A673 (cell line): ENCODE results near the gene LAMB4. TPM values are rescaled to one million over a fixed set of nuclear protein-coding genes. Genes with fewer than 3 reads are reported as not detected.

ENCODE experiments used
- BruUV-seq: library from RNA; stranded (reverse); fragments of 400-500 nt; replicated peaks from 2 replicates; lab custom pipeline; 2021; lab: Mats Ljungman, UMichigan
- CTCF ChIA-PET: fragments of 300-600 bp; sonication (Branson Sonifier 250); formaldehyde crosslinking; loops from one replicate; lab custom pipeline; 2022; ENCODE audit warnings: antibody characterized with exemption; lab: Charles Lee
- POLR2A ChIA-PET: fragments of 300-600 bp; sonication (Branson Sonifier 250); formaldehyde crosslinking; loops from one replicate; lab custom pipeline; 2022; ENCODE audit warnings: antibody characterized with exemption; ENCODE audit not compliant: low non-redundant PET; lab: Charles Lee
- DNase-seq: peaks from one replicate; pipeline ENCODE4 v3.0.0-alpha.2; 2015; ENCODE audit warnings: low spot score
- H3K27ac ChIP-seq: fragments of 200-600 bp; sonication (generic); 2 replicates; pipeline ENCODE4 v1.5.1; 2016; ENCODE audit warnings: mixed run types, low read depth, mild to moderate bottlenecking, mixed read lengths, antibody characterized with exemption, low read length; ENCODE audit not compliant: poor library complexity, severe bottlenecking
- H3K27me3 ChIP-seq: fragments of 200-600 bp; sonication (generic); replicated peaks from 2 replicates; pipeline ENCODE4 v1.6.1; 2017; ENCODE audit warnings: mixed run types, low read depth, mild to moderate bottlenecking, mixed read lengths, antibody characterized with exemption, low read length; ENCODE audit not compliant: insufficient read depth, poor library complexity
- H3K36me3 ChIP-seq: fragments of 200-600 bp; sonication (generic); 2 replicates; pipeline ENCODE4 v1.6.1; 2016; ENCODE audit warnings: mixed run types, mild to moderate bottlenecking, mixed read lengths, antibody characterized with exemption, low read length; ENCODE audit not compliant: insufficient read depth, poor library complexity, severe bottlenecking
- H3K4me1 ChIP-seq: fragments of 200-600 bp; sonication (generic); 2 replicates; pipeline ENCODE4 v1.6.1; 2017; ENCODE audit warnings: mixed run types, mild to moderate bottlenecking, mixed read lengths, antibody characterized with exemption, low read length; ENCODE audit not compliant: insufficient read depth, poor library complexity, severe bottlenecking
- H3K4me3 ChIP-seq: fragments of 200-600 bp; sonication (generic); 2 replicates; pipeline ENCODE4 v1.5.1; 2016; ENCODE audit warnings: low read depth, mixed run types, mild to moderate bottlenecking, mixed read lengths, low read length; ENCODE audit not compliant: poor library complexity, severe bottlenecking
- H3K9me3 ChIP-seq: fragments of 200-600 bp; sonication (generic); 2 replicates; pipeline ENCODE4 v1.6.1; 2016; ENCODE audit warnings: mixed run types, low read depth, mild to moderate bottlenecking, mixed read lengths, antibody characterized with exemption, low read length; ENCODE audit not compliant: poor library complexity, severe bottlenecking
- CTCF ChIP-seq: fragments of 300-800, 200-600 bp; sonication (generic); conservative IDR thresholded peaks from 2 replicates; pipeline ENCODE4 v1.5.1; 2017; ENCODE audit warnings: low read depth, mild to moderate bottlenecking, antibody characterized with exemption, low read length, moderate library complexity, mixed read lengths
- EZH2 ChIP-seq: fragments of 200-600 bp; sonication (generic); IDR thresholded peaks from 2 replicates; pipeline ENCODE4 v1.6.1; 2017; ENCODE audit warnings: borderline replicate concordance, low read depth, mild to moderate bottlenecking, mixed read lengths, antibody characterized with exemption, low read length; ENCODE audit not compliant: poor library complexity, severe bottlenecking
- intact Hi-C: fragments of 100-400 bp; cut with micrococcal nuclease; formaldehyde crosslinking; loops from one replicate; pipeline ENCODE4 v1.10.0; 2022; ENCODE audit not compliant: unreplicated experiment
- total RNA-seq: library from RNA; stranded (reverse); gene quantifications from 2 replicates; pipeline ENCODE4 v1.2.3, GENCODE V29; 2021

The LAMB4 gene
- total RNA-seq, 1 experiment from 2014 or later: 0.21 TPM

GRCh38 chr7:108103558-108104298 lies 26.4 kb downstream of the LAMB4 start:
- DNase-seq: no peak
- POLR2A ChIA-PET: no interaction called here
- no peak overlapping the region for H3K4me3 ChIP-seq
- H3K27me3 ChIP-seq: no peaks in the 10 kb centered on the region
- no peak overlapping the region for H3K27ac ChIP-seq
- BruUV-seq: no TSS peak
- TF ChIP-seq EZH2: no peak
- no peak for TF ChIP-seq CTCF
- CTCF ChIA-PET: no interaction called here
- H3K4me1 ChIP-seq: no peaks in the 10 kb centered on the region
- no peaks in the 10 kb centered on the region for H3K36me3 ChIP-seq
- intact Hi-C loops: no loop called here
- H3K9me3 ChIP-seq: no peaks in the 10 kb centered on the region

- POLR2A ChIA-PET: no interaction called here
- Histone ChIP-seq H3K4me1 (no peaks in the 10 kb centered on the region), H3K4me3 (no peak overlapping the region), H3K27me3 (no peaks in the 10 kb centered on the region), H3K36me3 (no peaks in the 10 kb centered on the region), H3K27ac (no peak overlapping the region), H3K9me3 (no peaks in the 10 kb centered on the region)
- intact Hi-C loops: no loop called here
- TF ChIP-seq EZH2 (no peak), CTCF (no peak)
- no peak for DNase-seq
- BruUV-seq: no TSS peak
- CTCF ChIA-PET: no interaction called here
These were observed 27.4 kb downstream of the LAMB4 start for GRCh38 chr7:108102671-108103312.

GRCh38 chr7:108101759-108102158 lies 28.4 kb downstream of the LAMB4 start:
- intact Hi-C loops: no loop called here
- no peak overlapping the region for H3K4me3 ChIP-seq
- no peaks in the 10 kb centered on the region for H3K9me3 ChIP-seq
- ChIA-PET CTCF (no interaction called here), POLR2A (no interaction called here)
- no peaks in the 10 kb centered on the region for H3K27me3 ChIP-seq
- H3K4me1 ChIP-seq: no peaks in the 10 kb centered on the region
- DNase-seq: no peak
- no peak for TF ChIP-seq CTCF
- no peak for TF ChIP-seq EZH2
- no peaks in the 10 kb centered on the region for H3K36me3 ChIP-seq
- H3K27ac ChIP-seq: no peak overlapping the region
- BruUV-seq: no TSS peak
